ENCODE data around the gene ODC1.
"Not testable (repeated sequence)": the region's sequence is repeated elsewhere in the genome, so short reads cannot be mapped to it uniquely, and the experiment has no call there.

ODC1 gene

DNA sequence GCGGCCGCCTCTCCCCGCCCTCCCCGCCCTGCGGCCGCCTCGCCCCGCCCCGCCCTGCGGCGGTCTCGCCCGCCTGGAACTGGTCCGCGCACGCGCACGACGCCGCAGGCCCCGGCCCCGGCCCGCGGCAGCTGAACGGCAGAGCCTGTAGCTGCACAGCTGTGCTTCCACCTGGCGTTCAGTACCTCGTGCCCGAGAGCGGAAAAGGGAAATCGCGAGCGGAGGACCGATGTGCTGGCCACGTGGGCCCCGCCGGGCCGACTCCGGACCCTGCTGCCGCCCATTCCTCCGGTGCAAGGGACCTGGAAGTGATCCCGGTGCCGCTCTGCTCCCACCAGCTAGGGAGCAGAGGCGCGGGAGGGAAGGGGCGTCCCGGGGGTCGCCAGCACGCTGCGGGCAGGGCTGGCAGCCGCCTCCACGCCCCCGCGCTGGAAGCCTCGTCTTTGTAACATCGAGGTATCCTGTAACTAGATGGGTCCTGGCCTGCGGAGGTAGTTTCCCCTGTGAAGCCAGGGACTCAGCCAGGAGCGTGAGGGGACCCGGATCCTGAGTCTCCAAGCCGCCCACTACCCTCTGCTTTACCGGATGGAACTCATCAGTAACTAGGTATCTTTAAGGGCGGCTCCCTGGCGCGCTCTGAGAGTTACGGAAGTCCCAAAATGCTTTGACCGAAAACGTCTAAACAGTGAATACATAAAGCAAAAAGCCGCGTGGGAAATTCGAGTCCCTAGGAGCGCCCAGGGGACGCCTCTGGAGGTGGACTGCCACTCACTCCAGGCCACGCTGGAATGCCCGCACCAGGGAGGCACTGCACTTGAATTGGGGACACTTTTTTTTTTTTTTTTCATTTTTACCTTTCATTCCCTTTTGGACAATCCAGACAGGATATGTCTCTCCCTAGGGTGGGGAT is 704 bp upstream of the ODC1 start:
- TF ChIP-seq POLR2A (IDR thresholded peaks at IDR 0.05; ENCODE audit: extremely low read depth, insufficient read length) = peak; percentile 38
- peak; percentile 99 for TF ChIP-seq MAX (IDR thresholded peaks at IDR 0.05; ENCODE audit: low read depth, low read length)
- TF ChIP-seq MYC (IDR thresholded peaks at IDR 0.05; ENCODE audit: low read depth, low read length) = peak; percentile 100
- TF ChIP-seq, protein P1, sequence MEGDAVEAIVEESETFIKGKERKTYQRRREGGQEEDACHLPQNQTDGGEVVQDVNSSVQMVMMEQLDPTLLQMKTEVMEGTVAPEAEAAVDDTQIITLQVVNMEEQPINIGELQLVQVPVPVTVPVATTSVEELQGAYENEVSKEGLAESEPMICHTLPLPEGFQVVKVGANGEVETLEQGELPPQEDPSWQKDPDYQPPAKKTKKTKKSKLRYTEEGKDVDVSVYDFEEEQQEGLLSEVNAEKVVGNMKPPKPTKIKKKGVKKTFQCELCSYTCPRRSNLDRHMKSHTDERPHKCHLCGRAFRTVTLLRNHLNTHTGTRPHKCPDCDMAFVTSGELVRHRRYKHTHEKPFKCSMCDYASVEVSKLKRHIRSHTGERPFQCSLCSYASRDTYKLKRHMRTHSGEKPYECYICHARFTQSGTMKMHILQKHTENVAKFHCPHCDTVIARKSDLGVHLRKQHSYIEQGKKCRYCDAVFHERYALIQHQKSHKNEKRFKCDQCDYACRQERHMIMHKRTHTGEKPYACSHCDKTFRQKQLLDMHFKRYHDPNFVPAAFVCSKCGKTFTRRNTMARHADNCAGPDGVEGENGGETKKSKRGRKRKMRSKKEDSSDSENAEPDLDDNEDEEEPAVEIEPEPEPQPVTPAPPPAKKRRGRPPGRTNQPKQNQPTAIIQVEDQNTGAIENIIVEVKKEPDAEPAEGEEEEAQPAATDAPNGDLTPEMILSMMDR (IDR thresholded peaks at IDR 0.05; ENCODE audit: low read depth, low read length) = no peak
- H3K4me3 ChIP-seq (ENCODE audit: low read depth, low read length) = peak overlapping the region; percentile 69
- peak; percentile 96 for DNase-seq (ENCODE audit: low read depth)

- H3K4me3 ChIP-seq (ENCODE audit: low read depth, low read length) = peak overlapping the region; percentile 80
- TF ChIP-seq MYC (IDR thresholded peaks at IDR 0.05; ENCODE audit: low read depth, low read length) (no peak), MAX (IDR thresholded peaks at IDR 0.05; ENCODE audit: low read depth, low read length) (no peak), POLR2A (IDR thresholded peaks at IDR 0.05; ENCODE audit: extremely low read depth, insufficient read length) (no peak)
- TF ChIP-seq, protein P1 (IDR thresholded peaks at IDR 0.05; ENCODE audit: low read depth, low read length) = no peak
- DNase-seq (ENCODE audit: low read depth) = no peak
Measured at GRCh38 chr2:10447300-10447894, 730 bp downstream of the ODC1 start.

DNA sequence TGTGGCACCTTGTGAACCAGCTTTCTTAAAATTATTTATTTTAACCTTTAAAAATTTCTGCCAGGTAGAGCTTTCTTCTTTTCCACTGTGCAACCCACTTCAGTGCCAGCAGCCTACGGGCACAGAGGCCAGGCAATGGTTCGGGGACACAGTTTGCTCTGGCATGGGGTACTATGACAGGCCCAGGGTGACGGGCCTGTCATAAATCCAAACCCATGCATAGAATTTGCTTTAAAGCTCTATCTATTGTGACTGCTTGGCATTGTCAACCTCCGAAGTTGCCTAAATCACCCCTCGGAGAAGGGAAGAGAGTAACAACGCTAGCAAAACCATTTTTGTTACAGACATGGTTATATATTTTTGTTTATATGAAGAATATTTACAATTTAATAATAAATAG is 1.5 kb downstream of the ODC1 start:
- DNase-seq (ENCODE audit: low read depth) = no peak
- peak overlapping the region; percentile 80 for H3K4me3 ChIP-seq (ENCODE audit: low read depth, low read length)
- TF ChIP-seq POLR2A (IDR thresholded peaks at IDR 0.05; ENCODE audit: extremely low read depth, insufficient read length) = no peak
- no peak for TF ChIP-seq MAX (IDR thresholded peaks at IDR 0.05; ENCODE audit: low read depth, low read length)
- TF ChIP-seq, protein P1 (IDR thresholded peaks at IDR 0.05; ENCODE audit: low read depth, low read length) = no peak
- no peak for TF ChIP-seq MYC (IDR thresholded peaks at IDR 0.05; ENCODE audit: low read depth, low read length)

- no peak for TF ChIP-seq POLR2A (IDR thresholded peaks at IDR 0.05; ENCODE audit: extremely low read depth, insufficient read length)
- TF ChIP-seq, protein P1 (IDR thresholded peaks at IDR 0.05; ENCODE audit: low read depth, low read length) = no peak
- no peak for TF ChIP-seq MYC (IDR thresholded peaks at IDR 0.05; ENCODE audit: low read depth, low read length)
- no peak for TF ChIP-seq MAX (IDR thresholded peaks at IDR 0.05; ENCODE audit: low read depth, low read length)
- peak overlapping the region; percentile 80 for H3K4me3 ChIP-seq (ENCODE audit: low read depth, low read length)
- no peak for DNase-seq (ENCODE audit: low read depth)
Measured at GRCh38 chr2:10444463-10444862, 3.7 kb downstream of the ODC1 start.

DNA sequence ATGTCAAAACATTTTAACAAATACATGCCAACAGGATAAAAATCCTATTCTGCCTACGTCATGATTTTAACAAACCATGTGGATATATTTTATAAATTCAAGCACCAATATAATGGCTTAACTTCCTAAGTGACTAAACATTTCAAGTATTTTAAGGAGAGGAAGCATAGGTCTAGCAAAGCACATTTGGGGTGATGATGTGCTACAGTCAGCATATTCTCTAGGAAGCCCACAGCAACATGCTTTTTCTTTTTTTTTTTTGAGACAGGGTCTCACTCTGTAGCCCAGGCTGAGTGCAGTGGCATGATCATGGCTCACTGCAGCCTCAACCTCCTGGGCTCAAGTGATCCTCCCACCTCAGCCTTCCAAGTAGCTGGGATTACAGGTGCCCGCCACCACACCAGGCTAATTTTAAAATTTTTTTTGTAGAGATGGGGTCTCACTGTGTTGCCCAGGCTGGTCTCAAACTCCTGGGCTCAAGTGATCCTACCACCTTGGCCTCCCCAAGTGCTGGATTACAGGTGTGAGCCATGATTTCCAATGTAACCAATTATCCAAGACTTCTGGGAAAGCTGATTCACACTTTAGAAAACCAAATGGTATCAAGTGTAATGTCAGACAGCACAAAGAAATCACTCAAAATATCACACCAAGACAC is 5.5 kb downstream of the ODC1 start:
- not testable (repeated sequence) for DNase-seq (ENCODE audit: low read depth); H3K4me3 ChIP-seq (ENCODE audit: low read depth, low read length)

GRCh38 chr2:10441948-10442347 is 6.2 kb downstream of the ODC1 start:
- TF ChIP-seq MYC (IDR thresholded peaks at IDR 0.05; ENCODE audit: low read depth, low read length) (no peak), MAX (IDR thresholded peaks at IDR 0.05; ENCODE audit: low read depth, low read length) (no peak), POLR2A (IDR thresholded peaks at IDR 0.05; ENCODE audit: extremely low read depth, insufficient read length) (no peak)
- TF ChIP-seq, protein P1 (IDR thresholded peaks at IDR 0.05; ENCODE audit: low read depth, low read length) = no peak
- DNase-seq (ENCODE audit: low read depth) = no peak
- no peak overlapping the region for H3K4me3 ChIP-seq (ENCODE audit: low read depth, low read length)

Measured in NB4 (cell line).